Loucy (cell line): ENCODE results near the gene KRT31.
"Not testable (repeated sequence)": the region's sequence is repeated elsewhere in the genome, so short reads cannot be mapped to it uniquely, and the experiment has no call there.

Experiments
- CTCF ChIP-seq: fragments of 200-600 bp; sonication (generic); conservative IDR thresholded peaks from 2 replicates; pipeline ENCODE4 v1.5.1; 2014; ENCODE audit warnings: mild to moderate bottlenecking, antibody characterized with exemption, low read length
- EZH2phosphoT487 ChIP-seq: fragments of 200-600 bp; IDR thresholded peaks from 2 replicates; pipeline ENCODE4 v1.6.1; 2018; ENCODE audit warnings: antibody characterized with exemption, mild to moderate bottlenecking, moderate library complexity, borderline replicate concordance

GRCh38 chr17:41346421-41346820 is 51.0 kb downstream of the KRT31 start:
- TF ChIP-seq CTCF, EZH2phosphoT487: not testable (repeated sequence)
